K562 (cell line): ENCODE data around the gene SPDEF. TPM values are rescaled to one million over a fixed set of nuclear protein-coding genes. Genes with fewer than 3 reads are reported as not detected.

Experiments
- ASH1L ChIP-seq: fragments of 450-650 bp; IDR thresholded peaks from 2 replicates; pipeline ENCODE4 v1.6.1; 2018; ENCODE audit warnings: borderline replicate concordance, mild to moderate bottlenecking, low read depth; ENCODE audit not compliant: partially characterized antibody
- CBX5 ChIP-seq: IDR thresholded peaks from 2 replicates; pipeline ENCODE4 v1.6.1; 2014; ENCODE audit warnings: low read depth, borderline replicate concordance
- CGGBP1 ChIP-seq: fragments of 250-450 bp; sonication (Bioruptor Pico); IDR thresholded peaks from 2 replicates; pipeline ENCODE4 v1.9.0; 2021; ENCODE audit warnings: mild to moderate bottlenecking
- HDAC2 ChIP-seq: fragments of 450-650 bp; IDR thresholded peaks from 2 replicates; pipeline ENCODE4 v1.6.1; 2016; ENCODE audit warnings: mild to moderate bottlenecking
- KAT2B ChIP-seq: IDR thresholded peaks from one replicate; pipeline ENCODE4 v1.6.1; 2012; ENCODE audit warnings: low read depth, mild to moderate bottlenecking, control low read depth, inconsistent platforms, low read length, moderate library complexity
- MTA3 ChIP-seq: fragments of 450-650 bp; formaldehyde crosslinking; IDR thresholded peaks from 2 replicates; pipeline ENCODE4 v1.6.1; 2017; ENCODE audit warnings: mild to moderate bottlenecking, borderline replicate concordance
- NONO ChIP-seq, 2 experiments: fragments of 200-400 bp in 1 of 2; fragments of 450-650 bp in 1 of 2; formaldehyde crosslinking in 1 of 2; IDR thresholded peaks; 2 replicates each; pipeline ENCODE4 v1.6.1; 2017; ENCODE audit warnings: low read depth in 2 of 2, mild to moderate bottlenecking in 2 of 2, moderate library complexity in 2 of 2, low read length in 1 of 2
- PHTF2 ChIP-seq: fragments of 250-450 bp; sonication (Bioruptor Pico); IDR thresholded peaks from 2 replicates; pipeline ENCODE4 v1.5.0; 2021; ENCODE audit warnings: mild to moderate bottlenecking
- POLR2A ChIP-seq: fragments of 450-650 bp; conservative IDR thresholded peaks from 2 replicates; pipeline ENCODE4 v1.6.1; 2016
- PTTG1 ChIP-seq: fragments of 450-650 bp; IDR thresholded peaks from 2 replicates; pipeline ENCODE4 v1.6.1; 2016; ENCODE audit warnings: low read depth, mild to moderate bottlenecking, missing genetic modification characterization, missing compliant biosample characterization
- RAD21 ChIP-seq, 2 experiments: fragments of 250-450 bp in 1 of 2; fragments of 450-650 bp in 1 of 2; sonication (Bioruptor Pico) in 1 of 2; formaldehyde crosslinking in 1 of 2; IDR thresholded peaks in 1 of 2; conservative IDR thresholded peaks in 1 of 2; 2 replicates each; pipeline versions ENCODE4 v1.4.0 to v1.8.0; 2020 to 2022; ENCODE audit warnings: mild to moderate bottlenecking in 2 of 2, moderate library complexity in 1 of 2
- RBM17 ChIP-seq: fragments of 200-400 bp; formaldehyde crosslinking; IDR thresholded peaks from 2 replicates; pipeline ENCODE4 v1.6.1; 2017; ENCODE audit warnings: low read depth, mild to moderate bottlenecking, low read length, borderline replicate concordance
- SETDB1 ChIP-seq: IDR thresholded peaks from one replicate; pipeline ENCODE4 v1.6.1; 2012; ENCODE audit warnings: low read length, control low read depth, inconsistent platforms
- SNAPC5 ChIP-seq: fragments of 250-450 bp; sonication (Bioruptor Pico); IDR thresholded peaks from 2 replicates; pipeline ENCODE4 v1.8.0; 2021; ENCODE audit warnings: moderate library complexity, mild to moderate bottlenecking, inconsistent platforms
- SRSF1 ChIP-seq: fragments of 200-400 bp; formaldehyde crosslinking; IDR thresholded peaks from 2 replicates; pipeline ENCODE4 v1.6.1; 2017; ENCODE audit warnings: mild to moderate bottlenecking, low read depth, low read length, moderate library complexity
- THAP7 ChIP-seq: fragments of 250-450 bp; sonication (Bioruptor Pico); IDR thresholded peaks from 2 replicates; pipeline ENCODE4 v1.5.0; 2021
- ZNF263 ChIP-seq: sonication (generic); formaldehyde crosslinking; IDR thresholded peaks from 2 replicates; pipeline ENCODE4 v1.8.0; 2022; ENCODE audit warnings: mild to moderate bottlenecking, missing genetic modification reagents, borderline replicate concordance
- ZNF282 ChIP-seq: sonication (generic); formaldehyde crosslinking; IDR thresholded peaks from 2 replicates; pipeline ENCODE4 v1.8.1; 2023; ENCODE audit warnings: missing genetic modification reagents
- ZNF408 ChIP-seq: fragments of 250-450 bp; sonication (Bioruptor Pico); IDR thresholded peaks from 2 replicates; pipeline ENCODE4 v1.4.0; 2020; ENCODE audit warnings: low read depth, mild to moderate bottlenecking, moderate library complexity
- ZZZ3 ChIP-seq: fragments of 450-650 bp; IDR thresholded peaks from 2 replicates; pipeline ENCODE4 v1.6.1; 2016; ENCODE audit warnings: antibody characterized with exemption, mild to moderate bottlenecking, moderate library complexity
- polyA plus RNA-seq, 8 experiments: library from polyadenylated mRNA; depleted of rRNA in 4 of 8; stranded (reverse) in 5 of 8; unstranded in 3 of 8; fragments of >200 nt; fragmentation: Nextera tagmentation in 2 of 8; fragmentation: Illumina TruSeq in 1 of 8; extraction: Ambion mirVana in 2 of 8; extraction: Trizol in 1 of 8; gene quantifications; 2 replicates each; pipeline versions ENCODE4 v1.2.1 to v1.2.3, GENCODE V29; 2011 to 2014; ENCODE audit warnings: inconsistent platforms in 1 of 8, missing spikeins in 1 of 8
- total RNA-seq, 7 experiments: library from RNA; depleted of rRNA in 6 of 7; stranded (reverse); fragments of >200 nt in 6 of 7; fragmentation: Illumina TruSeq in 2 of 7; extraction: Trizol in 2 of 7; gene quantifications; 2 replicates each; pipeline versions ENCODE4 v1.2.1 to v1.2.3, GENCODE V29; 2011 to 2021; ENCODE audit warnings: low replicate concordance in 1 of 7
- TF ChIP-seq, protein P1 (sequence below), 2 experiments: fragments of 450-650 bp in 1 of 2; IDR thresholded peaks; 2 replicates each; pipeline ENCODE4 v1.6.1; 2011 to 2017; ENCODE audit warnings: low read depth in 2 of 2, antibody characterized with exemption in 1 of 2, borderline replicate concordance in 1 of 2, low read length in 1 of 2, mild to moderate bottlenecking in 1 of 2, mixed read lengths in 1 of 2; ENCODE audit not compliant: control insufficient read depth in 1 of 2
- TF ChIP-seq, protein P2 (sequence below): fragments of 450-650 bp; formaldehyde crosslinking; IDR thresholded peaks from 2 replicates; pipeline ENCODE4 v1.4.0; 2020; ENCODE audit warnings: mild to moderate bottlenecking, moderate library complexity

SPDEF gene
- total and polyA plus RNA-seq, 9 of the 15 experiments (the other 6 are each of a cell fraction or from before 2014, with no cell fraction given): 0.04 to 0.12 (median 0.11) TPM; not detected in 5

- TF ChIP-seq KAT2B: no peak
- TF ChIP-seq THAP7 (CRISPR knock-in tag): no peak
- peak; percentile 63; the same call in 1 of the 2 replicates for TF ChIP-seq MTA3
- TF ChIP-seq, protein P1, sequence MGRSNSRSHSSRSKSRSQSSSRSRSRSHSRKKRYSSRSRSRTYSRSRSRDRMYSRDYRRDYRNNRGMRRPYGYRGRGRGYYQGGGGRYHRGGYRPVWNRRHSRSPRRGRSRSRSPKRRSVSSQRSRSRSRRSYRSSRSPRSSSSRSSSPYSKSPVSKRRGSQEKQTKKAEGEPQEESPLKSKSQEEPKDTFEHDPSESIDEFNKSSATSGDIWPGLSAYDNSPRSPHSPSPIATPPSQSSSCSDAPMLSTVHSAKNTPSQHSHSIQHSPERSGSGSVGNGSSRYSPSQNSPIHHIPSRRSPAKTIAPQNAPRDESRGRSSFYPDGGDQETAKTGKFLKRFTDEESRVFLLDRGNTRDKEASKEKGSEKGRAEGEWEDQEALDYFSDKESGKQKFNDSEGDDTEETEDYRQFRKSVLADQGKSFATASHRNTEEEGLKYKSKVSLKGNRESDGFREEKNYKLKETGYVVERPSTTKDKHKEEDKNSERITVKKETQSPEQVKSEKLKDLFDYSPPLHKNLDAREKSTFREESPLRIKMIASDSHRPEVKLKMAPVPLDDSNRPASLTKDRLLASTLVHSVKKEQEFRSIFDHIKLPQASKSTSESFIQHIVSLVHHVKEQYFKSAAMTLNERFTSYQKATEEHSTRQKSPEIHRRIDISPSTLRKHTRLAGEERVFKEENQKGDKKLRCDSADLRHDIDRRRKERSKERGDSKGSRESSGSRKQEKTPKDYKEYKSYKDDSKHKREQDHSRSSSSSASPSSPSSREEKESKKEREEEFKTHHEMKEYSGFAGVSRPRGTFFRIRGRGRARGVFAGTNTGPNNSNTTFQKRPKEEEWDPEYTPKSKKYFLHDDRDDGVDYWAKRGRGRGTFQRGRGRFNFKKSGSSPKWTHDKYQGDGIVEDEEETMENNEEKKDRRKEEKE (IDR thresholded peaks at IDR 0.05; ENCODE audit: borderline replicate concordance in 1 of 2, control insufficient read depth in 1 of 2, low read depth in 2 of 2, low read length in 1 of 2): no peak
- TF ChIP-seq PTTG1 (tag): no peak
- no peak for TF ChIP-seq SRSF1
- TF ChIP-seq ZNF408 (CRISPR knock-in tag): no peak
- no peak for TF ChIP-seq ZZZ3
- TF ChIP-seq CBX5: no peak
- TF ChIP-seq NONO (IDR thresholded peaks at IDR 0.05; ENCODE audit: low read depth in 2 of 2, low read length in 1 of 2): no peak
- TF ChIP-seq SNAPC5 (CRISPR knock-in tag): no peak
- TF ChIP-seq RAD21 (CRISPR knock-in tag; conservative IDR thresholded peaks at IDR 0.05 in 1 of 2, IDR thresholded peaks at IDR 0.05 in 1 of 2): peak; percentile 80 to 84
- no peak for TF ChIP-seq CGGBP1
- peak; percentile 53; the same call in 1 of the 2 replicates for TF ChIP-seq POLR2A
- TF ChIP-seq, protein P2, sequence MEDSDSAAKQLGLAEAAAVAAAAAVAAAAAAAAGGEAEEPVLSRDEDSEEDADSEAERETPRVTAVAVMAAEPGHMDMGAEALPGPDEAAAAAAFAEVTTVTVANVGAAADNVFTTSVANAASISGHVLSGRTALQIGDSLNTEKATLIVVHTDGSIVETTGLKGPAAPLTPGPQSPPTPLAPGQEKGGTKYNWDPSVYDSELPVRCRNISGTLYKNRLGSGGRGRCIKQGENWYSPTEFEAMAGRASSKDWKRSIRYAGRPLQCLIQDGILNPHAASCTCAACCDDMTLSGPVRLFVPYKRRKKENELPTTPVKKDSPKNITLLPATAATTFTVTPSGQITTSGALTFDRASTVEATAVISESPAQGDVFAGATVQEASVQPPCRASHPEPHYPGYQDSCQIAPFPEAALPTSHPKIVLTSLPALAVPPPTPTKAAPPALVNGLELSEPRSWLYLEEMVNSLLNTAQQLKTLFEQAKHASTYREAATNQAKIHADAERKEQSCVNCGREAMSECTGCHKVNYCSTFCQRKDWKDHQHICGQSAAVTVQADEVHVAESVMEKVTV (CRISPR knock-in tag): peak; percentile 54; the same call in 1 of the 2 replicates
- TF ChIP-seq RBM17: no peak
- TF ChIP-seq ZNF263 (CRISPR knock-in tag): no peak
- TF ChIP-seq HDAC2: 0 out of 2 replicates have a peak, but pooled peaks have one; percentile 44
- no peak for TF ChIP-seq PHTF2
- TF ChIP-seq ZNF282 (CRISPR knock-in tag): no peak
- TF ChIP-seq ASH1L: no peak
- no peak for TF ChIP-seq SETDB1
Measured at GRCh38 chr6:34526992-34527728, 29.0 kb downstream of the SPDEF start (continued).
